HG03139 (cell line): Measurements from ENCODE around the gene ARHGDIG.
"Not testable (repeated sequence)": the region's sequence is repeated elsewhere in the genome, so short reads cannot be mapped to it uniquely, and the experiment has no call there.

Experiments
- ATAC-seq: cut with Tn5 transposase; IDR thresholded peaks from one replicate; pipeline ENCODE4 v1.9.1; 2021; ENCODE audit not compliant: unreplicated experiment

The ARHGDIG gene

DNA sequence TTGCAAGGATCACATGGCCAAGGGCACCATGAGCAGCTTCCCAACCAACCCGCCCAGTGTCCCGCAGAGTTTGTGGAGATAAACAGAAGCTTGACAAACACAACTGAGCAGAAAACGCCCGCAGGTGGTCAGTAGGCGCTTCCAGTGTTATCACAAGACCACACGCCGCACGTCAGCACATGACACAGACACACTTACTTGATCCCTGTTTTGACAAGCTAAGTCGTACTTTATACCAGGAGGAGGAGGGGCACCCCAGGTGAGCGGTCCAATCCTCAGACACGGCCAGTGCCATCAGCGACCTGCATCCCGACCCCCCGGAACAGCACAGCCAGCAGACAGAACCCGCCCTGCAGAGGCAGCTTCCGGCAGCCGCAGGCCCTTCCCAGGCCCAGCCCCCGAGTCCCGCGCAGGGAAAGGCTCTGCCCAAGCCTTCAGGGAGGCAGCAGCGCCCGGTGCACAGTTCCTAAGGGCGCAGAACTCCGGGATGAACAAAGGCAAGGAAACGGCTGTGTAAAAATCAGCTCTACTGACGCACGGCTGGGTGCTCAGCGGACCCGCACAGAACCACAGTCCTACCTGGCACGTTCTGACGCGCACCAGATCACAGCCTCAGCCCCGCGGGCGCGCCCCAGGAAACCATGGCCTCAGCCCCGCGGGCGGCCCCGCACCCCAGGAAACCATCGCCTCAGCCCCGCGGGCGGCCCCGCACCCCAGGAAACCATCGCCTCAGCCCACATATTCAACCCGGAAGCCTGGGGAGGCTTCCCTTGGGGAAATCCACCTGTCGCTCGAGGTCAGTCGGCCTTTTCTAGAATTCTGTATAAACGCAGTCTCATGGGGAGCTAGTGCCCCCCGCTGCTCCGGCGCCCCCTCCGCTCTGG, 44.3 kb downstream of the ARHGDIG start:
- ATAC-seq: no peak

DNA sequence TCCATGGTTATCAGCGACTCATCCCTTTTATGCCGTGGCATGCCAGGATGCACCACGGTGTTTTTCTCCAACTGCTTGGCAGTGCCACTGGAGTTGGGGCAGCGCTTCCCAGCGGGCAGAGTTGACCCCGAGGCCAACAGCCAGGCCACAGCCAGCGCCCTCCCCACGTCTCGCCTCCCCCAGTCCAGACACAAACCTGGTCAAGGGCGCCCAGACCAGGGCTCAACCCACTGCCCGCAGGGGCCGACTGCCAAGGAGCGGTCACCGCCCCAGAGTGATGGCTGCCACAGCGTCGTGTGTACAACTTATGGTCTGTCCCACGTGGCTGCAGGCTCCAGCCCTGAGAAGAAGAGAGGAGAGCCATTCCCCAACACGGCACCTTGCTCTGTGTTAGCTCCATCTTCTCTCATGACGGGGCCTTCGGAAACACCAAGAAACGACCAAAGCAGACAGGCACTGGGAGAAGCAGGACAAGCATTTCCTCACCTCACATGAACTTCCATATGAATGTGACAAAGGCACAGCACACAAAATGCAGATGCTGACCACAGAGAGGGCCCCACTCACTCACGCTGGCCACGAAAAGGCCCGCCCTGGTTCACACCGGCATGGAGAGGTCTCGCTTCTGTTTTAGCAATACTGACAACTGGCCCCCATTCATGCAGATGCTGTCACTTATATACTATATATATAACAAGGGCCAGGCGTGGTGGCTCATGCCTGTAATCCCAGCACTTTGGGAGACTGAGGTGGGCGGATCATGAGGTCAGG, 45.2 kb downstream of the ARHGDIG start:
- no peak for ATAC-seq

DNA sequence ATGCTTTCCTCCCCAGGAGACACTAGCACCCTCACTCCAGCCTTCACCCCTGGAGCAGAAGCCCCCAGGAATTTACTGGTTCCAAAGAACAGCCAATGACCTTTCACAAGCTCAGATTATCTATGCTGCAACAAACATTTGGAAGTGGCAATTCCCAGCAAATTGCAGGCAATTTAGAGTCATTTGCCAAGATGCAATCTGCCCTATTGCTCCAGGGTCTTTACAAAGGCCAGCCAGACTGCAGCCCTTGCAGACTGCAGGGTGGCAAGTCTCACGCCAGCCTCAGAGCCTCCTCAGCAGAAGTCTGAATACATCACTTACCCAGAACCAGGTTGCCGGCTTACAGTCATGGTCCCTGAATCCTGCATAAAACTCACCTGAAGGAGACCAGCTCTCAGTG, 50.4 kb downstream of the ARHGDIG start:
- ATAC-seq: no peak

DNA sequence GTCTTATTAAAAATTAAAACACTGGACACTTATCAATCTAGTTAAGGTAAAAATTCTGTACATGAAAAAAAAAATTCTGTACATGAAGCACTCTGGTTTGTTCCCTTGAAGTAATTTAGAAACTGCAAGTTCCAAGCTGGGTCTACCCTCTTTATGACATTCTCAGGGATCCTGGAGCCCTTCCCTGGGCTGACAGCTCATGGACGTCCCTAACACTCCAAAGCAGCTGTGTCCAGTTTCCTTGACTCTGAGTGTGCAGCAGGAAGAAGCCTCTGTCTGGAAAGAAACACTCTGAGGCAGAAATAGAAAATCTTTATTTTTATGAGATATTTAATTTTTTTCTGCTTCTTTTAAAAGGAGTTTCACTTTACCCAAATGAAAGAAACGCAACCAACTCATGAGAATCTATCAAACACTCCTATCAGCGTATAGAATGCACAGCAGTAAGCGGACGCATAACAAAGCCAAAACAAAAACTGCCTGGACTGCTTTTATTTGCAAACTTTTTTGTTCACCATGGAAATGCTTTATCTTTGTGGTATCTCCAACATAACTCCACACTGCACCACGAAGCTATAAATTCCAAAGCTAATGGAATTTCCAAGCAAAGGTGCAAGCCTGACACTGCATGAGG, 50.9 kb downstream of the ARHGDIG start:
- ATAC-seq: not testable (repeated sequence)
